Endothelial cell of umbilical vein (primary cell): ENCODE measurements around the gene MPP3. TPM values are rescaled to one million over a fixed set of nuclear protein-coding genes. Genes with fewer than 3 reads are reported as not detected.
A peak's percentile ranks its signal among the peaks of the same experiment; 100 is the strongest.

Experiments
- BruUV-seq: library from RNA; stranded (reverse); fragments of 400-500 nt; replicated peaks from 2 replicates; lab custom pipeline; 2021; lab: Mats Ljungman, UMichigan
- CTCF ChIA-PET: fragments of 300-600, 350-600 bp; sonication (Branson Sonifier 250); formaldehyde crosslinking; loops from one replicate; lab custom pipeline; 2021; ENCODE audit warnings: antibody characterized with exemption, inconsistent platforms; lab: Charles Lee
- POLR2A ChIA-PET: fragments of 300-600, 350-600 bp; sonication (Branson Sonifier 250); formaldehyde crosslinking; loops from one replicate; lab custom pipeline; 2021; ENCODE audit warnings: antibody characterized with exemption, inconsistent platforms; lab: Charles Lee
- DNase-seq: peaks from one replicate; pipeline ENCODE4 v3.0.0-alpha.2; 2011; ENCODE audit warnings: low read depth, low spot score
- FAIRE-seq: peaks from 2 replicates; lab custom pipeline; 2011; peaks lifted over from hg19 to GRCh38; lab: Jason Lieb, UNC
- H2AFZ ChIP-seq: 2 replicates; pipeline ENCODE4 v1.6.0; 2012; ENCODE audit warnings: low read depth, low read length, control low read depth, inconsistent platforms
- H3K27ac ChIP-seq: 2 replicates; pipeline ENCODE4 v1.5.1; 2011; ENCODE audit warnings: low read depth, mild to moderate bottlenecking, control low read depth, low read length, moderate library complexity; ENCODE audit not compliant: insufficient read depth
- H3K27me3 ChIP-seq, 2 experiments: 2 replicates each; pipeline versions ENCODE4 v1.6.0 to v1.6.1; 2011; ENCODE audit warnings: low read length in 2 of 2, mixed read lengths in 1 of 2; ENCODE audit not compliant: control insufficient read depth in 2 of 2, insufficient read depth in 2 of 2
- H3K36me3 ChIP-seq, 2 experiments: 2 replicates in 1 of 2; 3 replicates in 1 of 2; pipeline ENCODE4 v1.5.1; 2011; ENCODE audit warnings: low read length in 2 of 2, mild to moderate bottlenecking in 1 of 2, moderate library complexity in 1 of 2; ENCODE audit not compliant: control insufficient read depth in 2 of 2, insufficient read depth in 2 of 2; ENCODE audit errors: extremely low read depth in 1 of 2
- H3K4me1 ChIP-seq: 3 replicates; pipeline ENCODE4 v1.5.1; 2011; ENCODE audit warnings: mild to moderate bottlenecking, low read length; ENCODE audit not compliant: control insufficient read depth, insufficient read depth; ENCODE audit errors: extremely low read depth
- H3K4me2 ChIP-seq: 2 replicates; pipeline ENCODE4 v1.6.1; 2011; ENCODE audit warnings: low read length, control low read depth, mixed read lengths; ENCODE audit not compliant: insufficient read depth
- H3K4me3 ChIP-seq, 3 experiments: fragments of 200-600 bp in 1 of 3; sonication (generic), shearing (Covaris generic) in 1 of 3; replicated peaks in 1 of 3; 2 replicates each; pipeline ENCODE4 v1.5.1; 2011 to 2016; ENCODE audit warnings: control low read depth in 3 of 3, low read length in 3 of 3, mild to moderate bottlenecking in 2 of 3, inconsistent platforms in 1 of 3, low read depth in 1 of 3, moderate library complexity in 1 of 3; ENCODE audit not compliant: insufficient read depth in 1 of 3
- H3K79me2 ChIP-seq: 2 replicates; pipeline ENCODE4 v1.6.0; 2012; ENCODE audit warnings: low read length, inconsistent platforms; ENCODE audit not compliant: control insufficient read depth, insufficient read depth
- H3K9ac ChIP-seq: replicated peaks from 2 replicates; pipeline ENCODE3; 2011; ENCODE audit warnings: low read length, control low read depth; ENCODE audit not compliant: insufficient read depth; ENCODE audit errors: extremely low read depth
- H3K9me1 ChIP-seq: replicated peaks from 3 replicates; pipeline ENCODE4 v1.6.0; 2011; ENCODE audit warnings: mild to moderate bottlenecking, low read length; ENCODE audit not compliant: control insufficient read depth, insufficient read depth; ENCODE audit errors: extremely low read depth
- H3K9me3 ChIP-seq: replicated peaks from 2 replicates; pipeline ENCODE4 v1.5.1; 2012; ENCODE audit warnings: low read length, inconsistent platforms; ENCODE audit not compliant: control insufficient read depth, insufficient read depth
- H4K20me1 ChIP-seq: replicated peaks from 2 replicates; pipeline ENCODE3; 2011; ENCODE audit warnings: mild to moderate bottlenecking, low read length; ENCODE audit not compliant: control insufficient read depth, insufficient read depth; ENCODE audit errors: extremely low read depth
- EZH2 ChIP-seq: IDR thresholded peaks from 2 replicates; pipeline ENCODE4 v1.6.1; 2012; ENCODE audit warnings: borderline replicate concordance, low read depth, mild to moderate bottlenecking, moderate library complexity, low read length, inconsistent platforms; ENCODE audit not compliant: severe bottlenecking
- FOS ChIP-seq: IDR thresholded peaks from 2 replicates; pipeline ENCODE4 v1.6.1; 2011; ENCODE audit warnings: mild to moderate bottlenecking, low read length, moderate library complexity, borderline replicate concordance; ENCODE audit not compliant: insufficient read depth
- MYC ChIP-seq: IDR thresholded peaks from one replicate; pipeline ENCODE4 v1.6.1; 2011; ENCODE audit warnings: mild to moderate bottlenecking, low read depth, low read length
- POLR2A ChIP-seq: IDR thresholded peaks from 2 replicates; pipeline ENCODE4 v1.6.1; 2012; ENCODE audit warnings: low read depth, mild to moderate bottlenecking, control low read depth, low read length
- dilution Hi-C: fragments of 300-500 bp; cut with MboI; formaldehyde crosslinking; loops from one replicate; pipeline ENCODE4 v1.15.0; 2019; ENCODE audit warnings: low sequenced_read_pairs; ENCODE audit not compliant: extremely low pct_ligation_motif_present
- intact Hi-C: fragments of 100-400 bp; cut with micrococcal nuclease; formaldehyde crosslinking; loops from one replicate; pipeline ENCODE4 v1.10.0; 2022
- polyA plus RNA-seq, 4 experiments: library from polyadenylated mRNA; depleted of rRNA in 3 of 4; stranded (reverse) in 3 of 4; unstranded in 1 of 4; fragments of >200 nt; gene quantifications; 2 replicates each; pipeline versions ENCODE4 v1.2.1 to v1.2.3, GENCODE V29; 2011 to 2012; ENCODE audit warnings: missing spikeins in 1 of 4
- total RNA-seq: library from RNA; stranded (reverse); gene quantifications from 2 replicates; pipeline ENCODE4 v1.2.3, GENCODE V29; 2021
- TF ChIP-seq, protein P1 (sequence below), 2 donors: IDR thresholded peaks; 1 replicate in 1 of 2; 2 replicates in 1 of 2; pipeline ENCODE4 v1.5.1; 2011; ENCODE audit warnings: low read length in 2 of 2, mild to moderate bottlenecking in 2 of 2, moderate library complexity in 2 of 2, control low read depth in 1 of 2, inconsistent platforms in 1 of 2, low read depth in 1 of 2; ENCODE audit not compliant: insufficient read depth in 1 of 2; ENCODE audit errors: extremely low read depth in 1 of 2
- TF ChIP-seq, protein P2 (sequence below): IDR thresholded peaks from 2 replicates; pipeline ENCODE4 v1.6.1; 2011; ENCODE audit not compliant: insufficient read depth, insufficient read length

Gene MPP3
- total and polyA plus RNA-seq, 2 donors (not counting 3 experiments of a cell fraction or from before 2014, with no cell fraction given), result 6.1 to 11.3 TPM

DNA sequence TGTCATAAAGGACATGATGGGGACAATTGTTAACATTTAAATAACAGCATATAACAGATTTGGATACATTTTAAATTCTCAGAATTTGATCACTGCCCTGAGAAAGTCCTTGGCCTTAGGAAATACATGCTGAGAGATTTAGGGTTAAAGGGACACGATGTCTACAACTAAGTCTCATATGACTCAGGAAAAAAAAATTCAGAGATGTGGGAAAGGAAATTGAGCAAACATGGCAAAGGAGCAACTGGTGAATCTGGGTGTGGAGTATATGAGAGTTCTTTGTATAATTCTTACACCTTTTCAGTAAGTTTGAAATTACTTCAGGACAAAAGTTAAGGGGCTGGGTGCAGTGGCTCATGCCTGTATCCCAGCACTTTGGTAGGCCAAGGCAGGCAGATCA, 18.2 kb downstream of the MPP3 start:
- no peak overlapping the region for H3K4me3 ChIP-seq
- peaks cover 14% of the 10 kb centered on the region for H3K4me1 ChIP-seq
- H3K9me1 ChIP-seq, result no peaks in the 10 kb centered on the region
- TF ChIP-seq, protein P1, sequence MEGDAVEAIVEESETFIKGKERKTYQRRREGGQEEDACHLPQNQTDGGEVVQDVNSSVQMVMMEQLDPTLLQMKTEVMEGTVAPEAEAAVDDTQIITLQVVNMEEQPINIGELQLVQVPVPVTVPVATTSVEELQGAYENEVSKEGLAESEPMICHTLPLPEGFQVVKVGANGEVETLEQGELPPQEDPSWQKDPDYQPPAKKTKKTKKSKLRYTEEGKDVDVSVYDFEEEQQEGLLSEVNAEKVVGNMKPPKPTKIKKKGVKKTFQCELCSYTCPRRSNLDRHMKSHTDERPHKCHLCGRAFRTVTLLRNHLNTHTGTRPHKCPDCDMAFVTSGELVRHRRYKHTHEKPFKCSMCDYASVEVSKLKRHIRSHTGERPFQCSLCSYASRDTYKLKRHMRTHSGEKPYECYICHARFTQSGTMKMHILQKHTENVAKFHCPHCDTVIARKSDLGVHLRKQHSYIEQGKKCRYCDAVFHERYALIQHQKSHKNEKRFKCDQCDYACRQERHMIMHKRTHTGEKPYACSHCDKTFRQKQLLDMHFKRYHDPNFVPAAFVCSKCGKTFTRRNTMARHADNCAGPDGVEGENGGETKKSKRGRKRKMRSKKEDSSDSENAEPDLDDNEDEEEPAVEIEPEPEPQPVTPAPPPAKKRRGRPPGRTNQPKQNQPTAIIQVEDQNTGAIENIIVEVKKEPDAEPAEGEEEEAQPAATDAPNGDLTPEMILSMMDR (IDR thresholded peaks at IDR 0.05; ENCODE audit: extremely low read depth in 1 of 2, insufficient read depth in 1 of 2, low read depth in 1 of 2, low read length in 2 of 2), result no peak
- no peak for TF ChIP-seq POLR2A
- TF ChIP-seq FOS, result peak; percentile 33
- TF ChIP-seq, protein P2, sequence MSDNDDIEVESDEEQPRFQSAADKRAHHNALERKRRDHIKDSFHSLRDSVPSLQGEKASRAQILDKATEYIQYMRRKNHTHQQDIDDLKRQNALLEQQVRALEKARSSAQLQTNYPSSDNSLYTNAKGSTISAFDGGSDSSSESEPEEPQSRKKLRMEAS, result no peak
- TF ChIP-seq EZH2, result no peak
- TF ChIP-seq MYC, result no peak
- H3K9ac ChIP-seq, result peak overlapping the region; percentile 26
- FAIRE-seq (peak; percentile 93), DNase-seq (peak; percentile 63)
- H3K27me3 ChIP-seq, result no peaks in the 10 kb centered on the region
- dilution Hi-C loops, result no loop called here
- peaks cover 2 to 5% of the 10 kb centered on the region in 2 experiments for H3K36me3 ChIP-seq
- ChIA-PET POLR2A (no interaction called here), CTCF (interaction anchor here (1.2 to 1.7 kb wide), 3 partner anchors 25 to 31 kb away, joined by 3 to 6 read pairs (median 4); no protein-coding TSS in a partner anchor)
- peak overlapping the region; percentile 50 for H3K4me2 ChIP-seq
- intact Hi-C loops, result no loop called here
- no peaks in the 10 kb centered on the region for H3K79me2 ChIP-seq
- H2AFZ ChIP-seq, result no peak overlapping the region
- H3K27ac ChIP-seq, result peak overlapping the region; percentile 46
- no peaks in the 10 kb centered on the region for H4K20me1 ChIP-seq
- no TSS peak for BruUV-seq
- no peaks in the 10 kb centered on the region for H3K9me3 ChIP-seq
